Adipocyte (in vitro differentiated cells): Measurements from ENCODE around the gene CXorf58.

Source experiments
- DNase-seq: peaks from one replicate; pipeline ENCODE4 v3.0.0-alpha.2; 2015; ENCODE audit warnings: low read depth
- H3K27me3 ChIP-seq: replicated peaks from 2 replicates; pipeline ENCODE4 v1.7.0; 2013; ENCODE audit warnings: mild to moderate bottlenecking, low read length, moderate library complexity; ENCODE audit not compliant: control insufficient read depth, insufficient read depth
- H3K36me3 ChIP-seq: 2 replicates; pipeline ENCODE4 v1.7.0; 2013; ENCODE audit warnings: low read length, mild to moderate bottlenecking, moderate library complexity; ENCODE audit not compliant: control insufficient read depth, insufficient read depth, severe bottlenecking
- H3K4me1 ChIP-seq: 2 replicates; pipeline ENCODE4 v1.7.0; 2013; ENCODE audit warnings: mild to moderate bottlenecking, low read length, moderate library complexity; ENCODE audit not compliant: control insufficient read depth, insufficient read depth
- H3K4me3 ChIP-seq: 2 replicates; pipeline ENCODE4 v1.7.0; 2013; ENCODE audit warnings: mild to moderate bottlenecking, low read length, moderate library complexity
- H3K9ac ChIP-seq: 2 replicates; pipeline ENCODE4 v1.7.0; 2013; ENCODE audit warnings: mild to moderate bottlenecking, low read length, moderate library complexity
- H3K9me3 ChIP-seq: 2 replicates; pipeline ENCODE4 v1.7.0; 2013; ENCODE audit warnings: mild to moderate bottlenecking, low read length, moderate library complexity; ENCODE audit not compliant: control insufficient read depth

CXorf58 gene

GRCh38 chrX:23901805-23902204 is 6.0 kb upstream of the CXorf58 start:
- H3K4me3 ChIP-seq = peak overlapping the region; percentile 25
- peak overlapping the region; percentile 11 for H3K9ac ChIP-seq
- peak; percentile 82 for DNase-seq
- H3K9me3 ChIP-seq = no peaks in the 10 kb centered on the region
- peaks cover 47% of the 10 kb centered on the region for H3K4me1 ChIP-seq
- no peaks in the 10 kb centered on the region for H3K36me3 ChIP-seq
- no peaks in the 10 kb centered on the region for H3K27me3 ChIP-seq

GRCh38 chrX:23902419-23902818 is 5.4 kb upstream of the CXorf58 start:
- peak; percentile 80 for DNase-seq
- Histone ChIP-seq H3K9ac (peak overlapping the region; percentile 1), H3K36me3 (no peaks in the 10 kb centered on the region), H3K4me1 (peaks cover 43% of the 10 kb centered on the region), H3K4me3 (peak overlapping the region; percentile 25), H3K9me3 (no peaks in the 10 kb centered on the region), H3K27me3 (no peaks in the 10 kb centered on the region)

- DNase-seq = no peak
- Histone ChIP-seq H3K4me1 (peaks cover 34% of the 10 kb centered on the region), H3K27me3 (peaks cover 4% of the 10 kb centered on the region), H3K9ac (no peak overlapping the region), H3K9me3 (no peaks in the 10 kb centered on the region), H3K4me3 (no peak overlapping the region), H3K36me3 (no peaks in the 10 kb centered on the region)
Observed at GRCh38 chrX:23904096-23904495, 3.7 kb upstream of the CXorf58 start.

- H3K9ac ChIP-seq = peak overlapping the region; percentile 80
- H3K4me1 ChIP-seq = peaks cover 7% of the 10 kb centered on the region
- peaks cover 4% of the 10 kb centered on the region for H3K27me3 ChIP-seq
- no peaks in the 10 kb centered on the region for H3K9me3 ChIP-seq
- H3K4me3 ChIP-seq = peak overlapping the region; percentile 81
- no peaks in the 10 kb centered on the region for H3K36me3 ChIP-seq
- no peak for DNase-seq
Observed at GRCh38 chrX:23907111-23907497, 702 bp upstream of the CXorf58 start.

GRCh38 chrX:23908219-23909004 is 606 bp downstream of the CXorf58 start:
- Histone ChIP-seq H3K9ac (peak overlapping the region; percentile 80), H3K4me3 (peak overlapping the region; percentile 81)
- no peak for DNase-seq

GRCh38 chrX:23911126-23911835 is 3.5 kb downstream of the CXorf58 start:
- Histone ChIP-seq H3K27me3 (peaks cover 10% of the 10 kb centered on the region), H3K9ac (no peak overlapping the region), H3K4me1 (peaks cover 4% of the 10 kb centered on the region), H3K4me3 (no peak overlapping the region), H3K36me3 (no peaks in the 10 kb centered on the region), H3K9me3 (no peaks in the 10 kb centered on the region)
- DNase-seq = no peak

More at GRCh38 chrX:23908219-23909004, 606 bp downstream of the CXorf58 start:
- H3K27me3 ChIP-seq = peaks cover 6% of the 10 kb centered on the region
- H3K9me3 ChIP-seq = no peaks in the 10 kb centered on the region
- H3K4me1 ChIP-seq = peaks cover 4% of the 10 kb centered on the region
- H3K36me3 ChIP-seq = no peaks in the 10 kb centered on the region

- Histone ChIP-seq H3K27me3 (peaks cover 7% of the 10 kb centered on the region), H3K4me1 (no peaks in the 10 kb centered on the region), H3K4me3 (no peak overlapping the region), H3K36me3 (no peaks in the 10 kb centered on the region), H3K9me3 (peaks cover 11% of the 10 kb centered on the region), H3K9ac (no peak overlapping the region)
- DNase-seq = no peak
Observed at GRCh38 chrX:23919148-23919547, 11.3 kb downstream of the CXorf58 start.

GRCh38 chrX:23919706-23920320 is 12.0 kb downstream of the CXorf58 start:
- Histone ChIP-seq H3K27me3 (peaks cover 7% of the 10 kb centered on the region), H3K9ac (no peak overlapping the region), H3K36me3 (no peaks in the 10 kb centered on the region), H3K4me1 (no peaks in the 10 kb centered on the region), H3K9me3 (peaks cover 11% of the 10 kb centered on the region), H3K4me3 (no peak overlapping the region)
- no peak for DNase-seq

GRCh38 chrX:23926015-23926414 is 18.2 kb downstream of the CXorf58 start:
- no peak for DNase-seq
- no peaks in the 10 kb centered on the region for H3K36me3 ChIP-seq
- H3K4me3 ChIP-seq = no peak overlapping the region
- H3K9me3 ChIP-seq = no peaks in the 10 kb centered on the region
- peaks cover 4% of the 10 kb centered on the region for H3K27me3 ChIP-seq
- H3K9ac ChIP-seq = no peak overlapping the region
- no peaks in the 10 kb centered on the region for H3K4me1 ChIP-seq

- H3K36me3 ChIP-seq = no peaks in the 10 kb centered on the region
- H3K27me3 ChIP-seq = peaks cover 4% of the 10 kb centered on the region
- H3K4me1 ChIP-seq = peaks cover 5% of the 10 kb centered on the region
- H3K9me3 ChIP-seq = no peaks in the 10 kb centered on the region
- DNase-seq = no peak
- H3K4me3 ChIP-seq = no peak overlapping the region
- no peak overlapping the region for H3K9ac ChIP-seq
Observed at GRCh38 chrX:23930894-23931604, 23.2 kb downstream of the CXorf58 start.

- DNase-seq = peak; percentile 50
- no peak overlapping the region for H3K4me3 ChIP-seq
- H3K27me3 ChIP-seq = peaks cover 4% of the 10 kb centered on the region
- H3K9ac ChIP-seq = no peak overlapping the region
- no peaks in the 10 kb centered on the region for H3K36me3 ChIP-seq
- peaks cover 5% of the 10 kb centered on the region for H3K4me1 ChIP-seq
- no peaks in the 10 kb centered on the region for H3K9me3 ChIP-seq
Observed at GRCh38 chrX:23932046-23932445, 24.2 kb downstream of the CXorf58 start.
